ENCODE results near the gene NPBWR2.

GRCh38 chr20:64069614-64070243 is 37.6 kb downstream of the NPBWR2 start:
- no peak for TF ChIP-seq REST (IDR thresholded peaks at IDR 0.05; ENCODE audit: low read depth)
- TF ChIP-seq POLR2A (IDR thresholded peaks at IDR 0.05; ENCODE audit: borderline replicate concordance, extremely low read depth, insufficient read depth, insufficient read length), result no peak
